ENCODE data around the gene ABCC9.

GRCh38 chr12:21757735-21758134 is 183.5 kb downstream of the ABCC9 start:
- TF ChIP-seq SP1 (IDR thresholded peaks at IDR 0.05): no peak
- TF ChIP-seq FOXA1 (IDR thresholded peaks at IDR 0.05): no peak
- TF ChIP-seq FOXM1 (IDR thresholded peaks at IDR 0.05; ENCODE audit: borderline replicate concordance): no peak
- no peak for TF ChIP-seq FOXK2 (IDR thresholded peaks at IDR 0.05)
- TF ChIP-seq ELF4 (IDR thresholded peaks at IDR 0.05): no peak
- no peak for TF ChIP-seq BHLHE40 (IDR thresholded peaks at IDR 0.05; ENCODE audit: borderline replicate concordance)

All from HEK293T (cell line).